Thymus (tissue), 11 donors: Measurements from ENCODE around the gene FAM20C. TPM values are rescaled to one million over a fixed set of nuclear protein-coding genes. Genes with fewer than 3 reads are reported as not detected.
"Not testable (repeated sequence)": the region's sequence is repeated elsewhere in the genome, so short reads cannot be mapped to it uniquely, and the experiment has no call there.

ENCODE experiments used
- DNase-seq, 9 donors: peaks; one replicate each; pipeline ENCODE4 v3.0.0-alpha.2; 2013; ENCODE audit warnings: low spot score in 9 of 9, low read depth in 6 of 9, missing footprints in 1 of 9
- H3K27ac ChIP-seq, 2 donors: one replicate each; pipeline ENCODE4 v1.5.1; 2013; ENCODE audit warnings: control low read depth in 1 of 2, low read depth in 1 of 2, low read length in 1 of 2, mild to moderate bottlenecking in 1 of 2, moderate library complexity in 1 of 2
- H3K27me3 ChIP-seq, 2 donors: one replicate each; pipeline ENCODE4 v1.5.1; 2013; ENCODE audit warnings: low read length in 1 of 2; ENCODE audit not compliant: control insufficient read depth in 2 of 2, insufficient read depth in 1 of 2
- H3K36me3 ChIP-seq, 2 donors: one replicate each; pipeline ENCODE4 v1.5.1; 2013; ENCODE audit warnings: low read length in 1 of 2, mild to moderate bottlenecking in 1 of 2, moderate library complexity in 1 of 2; ENCODE audit not compliant: control insufficient read depth in 2 of 2, insufficient read depth in 2 of 2
- H3K4me1 ChIP-seq, 2 donors: one replicate each; pipeline ENCODE4 v1.5.1; 2013; ENCODE audit warnings: low read length in 2 of 2; ENCODE audit not compliant: control insufficient read depth in 2 of 2, insufficient read depth in 2 of 2
- H3K4me3 ChIP-seq, 2 donors: one replicate each; pipeline ENCODE4 v1.5.1; 2013; ENCODE audit warnings: low read length in 2 of 2, control low read depth in 1 of 2, mild to moderate bottlenecking in 1 of 2
- H3K9me3 ChIP-seq, 2 donors: one replicate each; pipeline ENCODE4 v1.5.1; 2013; ENCODE audit warnings: low read length in 1 of 2, mild to moderate bottlenecking in 1 of 2; ENCODE audit not compliant: control insufficient read depth in 2 of 2, insufficient read depth in 1 of 2
- WGBS: extraction: QIAGEN DNeasy Blood & Tissue Kit; methylation state at CpG from one replicate; pipeline ENCODE4 v1.1.7; 2013; 5-methylcytosine and 5-hydroxymethylcytosine counted together
- polyA plus RNA-seq: library from polyadenylated mRNA; stranded (reverse); fragments of 200-250 nt; gene quantifications from one replicate; pipeline ENCODE4 v1.2.3, GENCODE V29; 2013
- total RNA-seq: library from RNA; stranded (reverse); fragments of 120-200 nt; gene quantifications from one replicate; pipeline ENCODE4 v1.2.4, GENCODE V29; 2013
- donor health status: healthy.

FAM20C gene
- total and polyA plus RNA-seq, 2 donors = 2.4 to 16.5 TPM

- Histone ChIP-seq H3K27me3 (no peaks in the 10 kb centered on the region), H3K27ac (no peak overlapping the region), H3K4me1 (no peaks in the 10 kb centered on the region), H3K9me3 (peaks cover 3 to 72% of the 10 kb centered on the region in 2 donors), H3K36me3 (no peaks in the 10 kb centered on the region), H3K4me3 (no peak overlapping the region)
- DNase-seq = no peak
- WGBS = 93% methylated on average over 32 of the region's 32 CpGs
These were observed 69.2 kb downstream of the FAM20C start for GRCh38 chr7:261341-262250.

- no peaks in the 10 kb centered on the region for H3K36me3 ChIP-seq
- no peaks in the 10 kb centered on the region for H3K27me3 ChIP-seq
- H3K9me3 ChIP-seq = peaks cover 3 to 65% of the 10 kb centered on the region in 2 donors
- DNase-seq = no peak
- 96% methylated on average over 9 of the region's 9 CpGs for WGBS
- H3K27ac ChIP-seq = no peak overlapping the region
- H3K4me3 ChIP-seq = no peak overlapping the region
- no peaks in the 10 kb centered on the region for H3K4me1 ChIP-seq
These were observed 69.8 kb downstream of the FAM20C start for GRCh38 chr7:262251-262572.

- DNase-seq, H3K4me3 ChIP-seq, H3K4me1 ChIP-seq, H3K27me3 ChIP-seq, H3K36me3 ChIP-seq, H3K27ac ChIP-seq: not testable (repeated sequence)
- peaks cover 3 to 60% of the 10 kb centered on the region in 2 donors for H3K9me3 ChIP-seq
- 95% methylated on average over 29 of the region's 31 CpGs for WGBS
These were observed 70.4 kb downstream of the FAM20C start for GRCh38 chr7:262631-263311.

- not testable (repeated sequence) for H3K4me1 ChIP-seq, H3K27ac ChIP-seq, H3K27me3 ChIP-seq, H3K36me3 ChIP-seq, H3K4me3 ChIP-seq, DNase-seq
- WGBS = 55% methylated on average over 35 of the region's 37 CpGs
- peaks cover 3 to 54% of the 10 kb centered on the region in 2 donors for H3K9me3 ChIP-seq
These were observed 71.3 kb downstream of the FAM20C start for GRCh38 chr7:263483-264351.

GRCh38 chr7:264541-265191, 72.3 kb downstream of the FAM20C start:
- WGBS = 88% methylated on average over 27 of the region's 27 CpGs
- H3K27ac ChIP-seq = no peak overlapping the region
- H3K36me3 ChIP-seq = no peaks in the 10 kb centered on the region
- H3K9me3 ChIP-seq = peaks cover 3 to 44% of the 10 kb centered on the region in 2 donors
- no peaks in the 10 kb centered on the region for H3K27me3 ChIP-seq
- no peaks in the 10 kb centered on the region for H3K4me1 ChIP-seq
- H3K4me3 ChIP-seq = no peak overlapping the region
- DNase-seq = no peak

GRCh38 chr7:265192-265997, 73.0 kb downstream of the FAM20C start:
- no peaks in the 10 kb centered on the region for H3K36me3 ChIP-seq
- peaks cover 3 to 37% of the 10 kb centered on the region in 2 donors for H3K9me3 ChIP-seq
- no peak for DNase-seq
- no peaks in the 10 kb centered on the region for H3K4me1 ChIP-seq
- no peaks in the 10 kb centered on the region for H3K27me3 ChIP-seq
- no peak overlapping the region for H3K27ac ChIP-seq
- WGBS = 88% methylated on average over 25 of the region's 25 CpGs
- H3K4me3 ChIP-seq = no peak overlapping the region

GRCh38 chr7:265998-266850, 73.9 kb downstream of the FAM20C start:
- WGBS = 90% methylated on average over 22 of the region's 22 CpGs
- Histone ChIP-seq H3K4me1 (no peaks in the 10 kb centered on the region), H3K27me3 (no peaks in the 10 kb centered on the region), H3K27ac (no peak overlapping the region), H3K4me3 (no peak overlapping the region), H3K9me3 (peaks cover 3 to 29% of the 10 kb centered on the region in 2 donors), H3K36me3 (no peaks in the 10 kb centered on the region)
- DNase-seq = no peak
